Fibroblast of the conjunctiva (primary cell): ENCODE results near the gene OVCH1.

Experiments
- DNase-seq: peaks from one replicate; pipeline ENCODE4 v3.0.0-alpha.2; 2010; ENCODE audit warnings: low read depth

Gene OVCH1

GRCh38 chr12:29497588-29497987, at the start of gene OVCH1:
OVCH1 (minus strand) TSS chr12:29497686; CDS start chr12:29497686, 0 bp downstream.
- no peak for DNase-seq

- DNase-seq: peak; percentile 24
Measured at GRCh38 chr12:29547151-29547632, 49.7 kb upstream of the OVCH1 start.

GRCh38 chr12:29546000-29546399, 48.5 kb upstream of the OVCH1 start:
- no peak for DNase-seq

- no peak for DNase-seq
Measured at GRCh38 chr12:29545102-29545467, 47.6 kb upstream of the OVCH1 start.

- no peak for DNase-seq
Measured at GRCh38 chr12:29544428-29545101, 47.1 kb upstream of the OVCH1 start.

GRCh38 chr12:29543036-29543435, 45.5 kb upstream of the OVCH1 start:
- DNase-seq: no peak

GRCh38 chr12:29537298-29537697, 39.8 kb upstream of the OVCH1 start:
- DNase-seq: no peak

- peak; percentile 17 for DNase-seq
Measured at GRCh38 chr12:29534935-29535334, 37.4 kb upstream of the OVCH1 start.

GRCh38 chr12:29533815-29534489, 36.5 kb upstream of the OVCH1 start:
- no peak for DNase-seq

- DNase-seq: no peak
Measured at GRCh38 chr12:29531471-29531870, 34.0 kb upstream of the OVCH1 start.

- DNase-seq: no peak
Measured at GRCh38 chr12:29530436-29530835, 33.0 kb upstream of the OVCH1 start.

GRCh38 chr12:29528161-29528560, 30.7 kb upstream of the OVCH1 start:
- no peak for DNase-seq

- no peak for DNase-seq
Measured at GRCh38 chr12:29521951-29522350, 24.5 kb upstream of the OVCH1 start.

GRCh38 chr12:29519585-29520182, 22.2 kb upstream of the OVCH1 start:
- DNase-seq: peak; percentile 50

GRCh38 chr12:29518407-29518806, 20.9 kb upstream of the OVCH1 start:
- DNase-seq: no peak

GRCh38 chr12:29517264-29517663, 19.8 kb upstream of the OVCH1 start:
- DNase-seq: no peak

- DNase-seq: peak; percentile 14
Measured at GRCh38 chr12:29516431-29516875, 19.0 kb upstream of the OVCH1 start.

GRCh38 chr12:29510591-29511185, 13.2 kb upstream of the OVCH1 start:
- no peak for DNase-seq

- no peak for DNase-seq
Measured at GRCh38 chr12:29509503-29509902, 12.0 kb upstream of the OVCH1 start.

GRCh38 chr12:29508949-29509348, 11.5 kb upstream of the OVCH1 start:
- no peak for DNase-seq

- DNase-seq: no peak
Measured at GRCh38 chr12:29505122-29505521, 7.6 kb upstream of the OVCH1 start.

- DNase-seq: no peak
Measured at GRCh38 chr12:29503283-29503682, 5.8 kb upstream of the OVCH1 start.

- DNase-seq: no peak
Measured at GRCh38 chr12:29499235-29499634, 1.7 kb upstream of the OVCH1 start.
